ENCODE measurements around the gene CARM1.
A peak's percentile ranks its signal among the peaks of the same experiment; 100 is the strongest.
"Not testable (repeated sequence)": the region's sequence is repeated elsewhere in the genome, so short reads cannot be mapped to it uniquely, and the experiment has no call there.

Gene CARM1

GRCh38 chr19:10927730-10928562, 56.6 kb downstream of the CARM1 start:
- no peak for DNase-seq (ENCODE audit: insufficient read length, low spot score)
- FAIRE-seq, result no peak
- TF ChIP-seq CTCF (IDR thresholded peaks at IDR 0.05; ENCODE audit: insufficient read depth, missing control alignments), result no peak

- TF ChIP-seq CTCF (IDR thresholded peaks at IDR 0.05; ENCODE audit: insufficient read depth, missing control alignments), result no peak
- DNase-seq (ENCODE audit: insufficient read length, low spot score), result peak; percentile 91
- no peak for FAIRE-seq
Measured at GRCh38 chr19:10928563-10929401, 57.4 kb downstream of the CARM1 start, which contains the start of the genes TIMM29 and YIPF2. TIMM29 (plus strand) TSS chr19:10928811; CDS start chr19:10928823, 12 bp downstream. YIPF2 (minus strand) TSS chr19:10928639; CDS start chr19:10928410, 229 bp downstream.

GRCh38 chr19:10929402-10929794, 58.0 kb downstream of the CARM1 start:
- DNase-seq (ENCODE audit: insufficient read length, low spot score) (no peak), FAIRE-seq (no peak)
- TF ChIP-seq CTCF (IDR thresholded peaks at IDR 0.05; ENCODE audit: insufficient read depth, missing control alignments), result no peak

GRCh38 chr19:10935371-10936059, 64.2 kb downstream of the CARM1 start:
- FAIRE-seq, result no peak
- DNase-seq (ENCODE audit: insufficient read length, low spot score), result no peak
- TF ChIP-seq CTCF (IDR thresholded peaks at IDR 0.05; ENCODE audit: insufficient read depth, missing control alignments), result no peak

GRCh38 chr19:10936661-10937084, 65.3 kb downstream of the CARM1 start:
- DNase-seq (ENCODE audit: insufficient read length, low spot score), result no peak
- no peak for FAIRE-seq
- peak; percentile 70 for TF ChIP-seq CTCF (IDR thresholded peaks at IDR 0.05; ENCODE audit: insufficient read depth, missing control alignments)

GRCh38 chr19:10941649-10942048, 70.3 kb downstream of the CARM1 start:
- FAIRE-seq; DNase-seq (ENCODE audit: insufficient read length, low spot score): not testable (repeated sequence)

GRCh38 chr19:10943412-10943811, 72.1 kb downstream of the CARM1 start:
- FAIRE-seq; DNase-seq (ENCODE audit: insufficient read length, low spot score): not testable (repeated sequence)

Measured in D721Med (cell line).